H9 (cell line): ENCODE measurements around the gene SEMA4A. TPM values are rescaled to one million over a fixed set of nuclear protein-coding genes. Genes with fewer than 3 reads are reported as not detected.

Source experiments
- DNase-seq: peaks from one replicate; pipeline ENCODE4 v3.0.0-alpha.2; 2017
- H2AFZ ChIP-seq: one replicate; pipeline ENCODE4 v1.6.1; 2013; ENCODE audit warnings: mild to moderate bottlenecking, low read length, control low read depth, moderate library complexity
- H2AK5ac ChIP-seq: 2 replicates; pipeline ENCODE4 v1.6.1; 2013; ENCODE audit warnings: low read length, control low read depth, mixed read lengths; ENCODE audit not compliant: insufficient read length
- H2BK120ac ChIP-seq: one replicate; pipeline ENCODE4 v1.6.1; 2013; ENCODE audit warnings: low read depth, mild to moderate bottlenecking, low read length, control low read depth, inconsistent platforms; ENCODE audit not compliant: poor library complexity, severe bottlenecking
- H2BK12ac ChIP-seq: 2 replicates; pipeline ENCODE4 v1.6.1; 2013; ENCODE audit warnings: low read length, control low read depth, mixed read lengths, low read depth; ENCODE audit not compliant: insufficient read length
- H2BK15ac ChIP-seq: 2 replicates; pipeline ENCODE4 v1.6.1; 2013; ENCODE audit warnings: low read depth, low read length, control low read depth
- H2BK20ac ChIP-seq: one replicate; pipeline ENCODE4 v1.6.1; 2013; ENCODE audit warnings: low read depth, mild to moderate bottlenecking, low read length, control low read depth, inconsistent platforms; ENCODE audit not compliant: poor library complexity, severe bottlenecking
- H2BK5ac ChIP-seq: 2 replicates; pipeline ENCODE4 v1.6.1; 2013; ENCODE audit warnings: low read length, control low read depth, mixed read lengths; ENCODE audit not compliant: insufficient read length
- H3K14ac ChIP-seq: 2 replicates; pipeline ENCODE4 v1.6.1; 2013; ENCODE audit warnings: low read length, control low read depth; ENCODE audit not compliant: insufficient read depth
- H3K18ac ChIP-seq: 2 replicates; pipeline ENCODE4 v1.6.1; 2013; ENCODE audit warnings: low read depth, mild to moderate bottlenecking, mixed read lengths, low read length, control low read depth; ENCODE audit not compliant: insufficient read length
- H3K23ac ChIP-seq: 2 replicates; pipeline ENCODE4 v1.6.1; 2013; ENCODE audit warnings: low read length, control low read depth, mixed read lengths, low read depth; ENCODE audit not compliant: insufficient read length
- H3K23me2 ChIP-seq: 2 replicates; pipeline ENCODE4 v1.6.1; 2013; ENCODE audit warnings: low read depth, mild to moderate bottlenecking, mixed read lengths, low read length, control low read depth; ENCODE audit not compliant: insufficient read length, poor library complexity, severe bottlenecking
- H3K27ac ChIP-seq: 2 replicates; pipeline ENCODE4 v1.5.1; 2013; ENCODE audit warnings: low read length, control low read depth, mixed read lengths, low read depth; ENCODE audit not compliant: insufficient read length
- H3K27me3 ChIP-seq: 2 replicates; pipeline ENCODE4 v1.6.1; 2013; ENCODE audit warnings: low read length, control low read depth, inconsistent platforms; ENCODE audit not compliant: insufficient read depth
- H3K4ac ChIP-seq: 2 replicates; pipeline ENCODE4 v1.6.1; 2013; ENCODE audit warnings: low read depth, mild to moderate bottlenecking, control low read depth, inconsistent platforms, low read length, moderate library complexity
- H3K4me1 ChIP-seq: 2 replicates; pipeline ENCODE4 v1.6.1; 2013; ENCODE audit warnings: low read length, control low read depth, inconsistent platforms; ENCODE audit not compliant: insufficient read depth
- H3K4me2 ChIP-seq: 2 replicates; pipeline ENCODE4 v1.6.1; 2013; ENCODE audit warnings: low read length, control low read depth, mixed read lengths; ENCODE audit not compliant: insufficient read length, insufficient read depth
- H3K56ac ChIP-seq: 2 replicates; pipeline ENCODE4 v1.6.1; 2013; ENCODE audit warnings: low read depth, mild to moderate bottlenecking, mixed read lengths, low read length, control low read depth; ENCODE audit not compliant: insufficient read length
- H3K79me1 ChIP-seq: 2 replicates; pipeline ENCODE4 v1.6.1; 2013; ENCODE audit warnings: low read depth, mild to moderate bottlenecking, moderate library complexity, low read length, control low read depth, inconsistent platforms; ENCODE audit not compliant: insufficient read depth, poor library complexity, severe bottlenecking
- H3K79me2 ChIP-seq: 2 replicates; pipeline ENCODE4 v1.6.1; 2013; ENCODE audit warnings: low read length, control low read depth, inconsistent platforms; ENCODE audit not compliant: insufficient read depth
- H3K9ac ChIP-seq: 2 replicates; pipeline ENCODE4 v1.6.1; 2013; ENCODE audit warnings: low read length, control low read depth, mixed read lengths; ENCODE audit not compliant: insufficient read length; ENCODE audit errors: extremely low read depth
- H3K9me3 ChIP-seq: one replicate; pipeline ENCODE4 v1.6.1; 2013; ENCODE audit warnings: low read depth, low read length, inconsistent platforms; ENCODE audit not compliant: control insufficient read depth
- H3T11ph ChIP-seq: one replicate; pipeline ENCODE4 v1.6.1; 2013; ENCODE audit warnings: mild to moderate bottlenecking, low read length, control low read depth, inconsistent platforms
- H4K20me1 ChIP-seq: one replicate; pipeline ENCODE4 v1.6.1; 2013; ENCODE audit not compliant: control insufficient read depth, insufficient read length, insufficient read depth
- H4K5ac ChIP-seq: 2 replicates; pipeline ENCODE4 v1.6.1; 2013; ENCODE audit warnings: low read depth, mild to moderate bottlenecking, mixed read lengths, low read length, control low read depth; ENCODE audit not compliant: insufficient read length
- H4K8ac ChIP-seq: replicated peaks from 2 replicates; pipeline ENCODE4 v1.6.1; 2013; ENCODE audit warnings: low read length, control low read depth, mixed read lengths, low read depth; ENCODE audit not compliant: insufficient read length
- H4K91ac ChIP-seq: 2 replicates; pipeline ENCODE4 v1.6.1; 2013; ENCODE audit warnings: low read depth, mild to moderate bottlenecking, moderate library complexity, mixed read lengths, low read length, control low read depth; ENCODE audit not compliant: insufficient read length
- H3K27ac Mint-ChIP-seq, 3 experiments: 2 replicates in 2 of 3; 3 replicates in 1 of 3; pipeline ENCODE4 v1.8.0; 2020 to 2021; ENCODE audit warnings: mixed read lengths in 3 of 3, mild to moderate bottlenecking in 1 of 3, moderate library complexity in 1 of 3
- H3K27me3 Mint-ChIP-seq: 2 replicates; pipeline ENCODE4 v1.8.0; 2021; ENCODE audit warnings: low read depth, mild to moderate bottlenecking, moderate library complexity, mixed read lengths
- H3K36me3 Mint-ChIP-seq, 3 experiments: 2 replicates in 2 of 3; 3 replicates in 1 of 3; pipeline ENCODE4 v1.8.0; 2020 to 2021; ENCODE audit warnings: low read depth in 3 of 3, mixed read lengths in 3 of 3; ENCODE audit not compliant: insufficient read depth in 1 of 3
- H3K4me1 Mint-ChIP-seq, 2 experiments: 2 replicates each; pipeline ENCODE4 v1.8.0; 2020; ENCODE audit warnings: mixed read lengths in 2 of 2
- H3K4me3 Mint-ChIP-seq, 2 experiments: 2 replicates in 1 of 2; 3 replicates in 1 of 2; pipeline ENCODE4 v1.8.0; 2020 to 2021; ENCODE audit warnings: mild to moderate bottlenecking in 2 of 2, mixed read lengths in 2 of 2, moderate library complexity in 1 of 2
- H3K9me3 Mint-ChIP-seq, 2 experiments: 2 replicates in 1 of 2; 3 replicates in 1 of 2; pipeline ENCODE4 v1.8.0; 2020; ENCODE audit warnings: mild to moderate bottlenecking in 2 of 2, mixed read lengths in 2 of 2, moderate library complexity in 1 of 2
- WGBS: extraction: QIAGEN DNeasy Blood & Tissue Kit; methylation state at CpG from one replicate; pipeline ENCODE4 v1.1.7; 2013; ENCODE audit warnings: missing lambda C conversion rate, low lambda C conversion rate, mixed read lengths; ENCODE audit not compliant: insufficient read length; ENCODE audit errors: extremely low coverage; 5-methylcytosine and 5-hydroxymethylcytosine counted together
- total RNA-seq: library from RNA; stranded (reverse); gene quantifications from 2 replicates; pipeline ENCODE4 v1.2.1, GENCODE V29; 2021
- TF ChIP-seq, protein P1 (sequence below): fragments of 200-600 bp; sonication (generic); conservative IDR thresholded peaks from 3 replicates; pipeline ENCODE4 v1.8.0; 2021; ENCODE audit warnings: antibody characterized with exemption, mild to moderate bottlenecking

The SEMA4A gene
- total RNA-seq, 1 experiment from 2014 or later = 11.1 TPM

DNA sequence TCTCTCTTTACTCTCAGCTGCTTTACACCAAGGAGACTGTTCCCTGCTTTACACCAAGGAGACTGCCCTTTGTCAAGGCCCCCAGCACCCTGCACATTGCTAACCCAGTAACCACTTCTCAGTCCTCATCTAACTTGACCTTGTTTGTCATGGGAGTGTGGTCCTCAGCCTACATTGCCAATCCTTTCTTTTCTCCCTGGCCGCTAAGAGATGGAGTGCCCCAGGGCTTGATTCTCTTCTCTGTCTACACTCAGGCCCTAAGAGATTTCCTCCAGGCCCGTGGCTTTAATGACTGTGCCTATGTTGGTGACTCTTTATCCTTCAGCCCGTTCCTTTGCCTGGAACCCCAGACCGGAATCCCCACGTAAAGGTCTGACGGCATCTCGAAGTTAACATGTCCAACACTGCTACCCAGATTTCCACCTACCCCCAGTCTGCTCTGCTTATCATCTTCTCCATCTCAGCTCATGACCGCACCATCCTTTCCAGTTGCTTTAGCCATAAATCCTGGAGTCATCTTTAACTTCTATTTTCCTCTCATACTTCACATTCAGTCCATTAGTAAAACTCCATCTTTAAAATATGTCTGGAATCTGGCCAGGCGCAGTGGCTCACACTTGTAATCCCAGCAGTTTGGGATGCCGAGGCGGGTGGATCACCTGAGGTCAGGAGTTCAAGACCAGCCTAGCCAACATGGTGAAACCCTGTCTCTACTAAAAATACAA, 9.5 kb upstream of the SEMA4A start:
- no peak overlapping the region for H3K4me2 ChIP-seq
- H3K4me1 ChIP-seq = peaks cover 11% of the 10 kb centered on the region; the same call in 1 of the 2 replicates
- H2BK20ac ChIP-seq = no peak overlapping the region
- no peaks in the 10 kb centered on the region for H3K27me3 ChIP-seq
- H2BK15ac ChIP-seq = no peak overlapping the region
- H4K8ac ChIP-seq = no peak overlapping the region
- H3K9me3 Mint-ChIP-seq = no peaks in the 10 kb centered on the region; a peak in 1 of 5 replicates
- H2BK120ac ChIP-seq = no peak overlapping the region
- no peak overlapping the region for H3K18ac ChIP-seq
- no peak overlapping the region for H3T11ph ChIP-seq
- no peaks in the 10 kb centered on the region; the same call in 1 of the 2 replicates for H3K27me3 Mint-ChIP-seq
- no peak overlapping the region for H2BK5ac ChIP-seq
- no peak overlapping the region for H3K27ac ChIP-seq
- no peak overlapping the region for H2BK12ac ChIP-seq
- H3K79me2 ChIP-seq = no peaks in the 10 kb centered on the region
- H3K4me1 Mint-ChIP-seq = peaks cover 41 to 46% of the 10 kb centered on the region in 2 experiments
- peaks cover 0 to 3% (median 2%) of the 10 kb centered on the region in 3 experiments; a peak in 3 of 7 replicates for H3K36me3 Mint-ChIP-seq
- no peak for DNase-seq
- H2AK5ac ChIP-seq = no peak overlapping the region
- H3K23me2 ChIP-seq = no peaks in the 10 kb centered on the region
- H3K23ac ChIP-seq = no peak overlapping the region
- H3K9ac ChIP-seq = no peak overlapping the region
- no peak overlapping the region; the same call in 1 of the 2 replicates for H3K14ac ChIP-seq
- H2AFZ ChIP-seq = no peak overlapping the region
- no peak overlapping the region for H4K91ac ChIP-seq
- peak overlapping the region in 2 of 3 experiments; percentile 2 to 71; a peak in 3 of 7 replicates for H3K27ac Mint-ChIP-seq
- WGBS = no CpG with 5 or more reads among the region's 11 CpGs
- H4K20me1 ChIP-seq = no peaks in the 10 kb centered on the region
- no peak overlapping the region for H3K56ac ChIP-seq
- TF ChIP-seq, protein P1, sequence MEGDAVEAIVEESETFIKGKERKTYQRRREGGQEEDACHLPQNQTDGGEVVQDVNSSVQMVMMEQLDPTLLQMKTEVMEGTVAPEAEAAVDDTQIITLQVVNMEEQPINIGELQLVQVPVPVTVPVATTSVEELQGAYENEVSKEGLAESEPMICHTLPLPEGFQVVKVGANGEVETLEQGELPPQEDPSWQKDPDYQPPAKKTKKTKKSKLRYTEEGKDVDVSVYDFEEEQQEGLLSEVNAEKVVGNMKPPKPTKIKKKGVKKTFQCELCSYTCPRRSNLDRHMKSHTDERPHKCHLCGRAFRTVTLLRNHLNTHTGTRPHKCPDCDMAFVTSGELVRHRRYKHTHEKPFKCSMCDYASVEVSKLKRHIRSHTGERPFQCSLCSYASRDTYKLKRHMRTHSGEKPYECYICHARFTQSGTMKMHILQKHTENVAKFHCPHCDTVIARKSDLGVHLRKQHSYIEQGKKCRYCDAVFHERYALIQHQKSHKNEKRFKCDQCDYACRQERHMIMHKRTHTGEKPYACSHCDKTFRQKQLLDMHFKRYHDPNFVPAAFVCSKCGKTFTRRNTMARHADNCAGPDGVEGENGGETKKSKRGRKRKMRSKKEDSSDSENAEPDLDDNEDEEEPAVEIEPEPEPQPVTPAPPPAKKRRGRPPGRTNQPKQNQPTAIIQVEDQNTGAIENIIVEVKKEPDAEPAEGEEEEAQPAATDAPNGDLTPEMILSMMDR = no peak
- no peak overlapping the region for H4K5ac ChIP-seq
- no peak overlapping the region for H3K4ac ChIP-seq
- H3K4me3 Mint-ChIP-seq = no peak overlapping the region
- H3K9me3 ChIP-seq = no peaks in the 10 kb centered on the region
- no peaks in the 10 kb centered on the region for H3K79me1 ChIP-seq
